Right atrium auricular region (tissue), 2 donors: Measurements from ENCODE around the gene C12orf76. TPM values are rescaled to one million over a fixed set of nuclear protein-coding genes. Genes with fewer than 3 reads are reported as not detected.

ENCODE experiments used
- DNase-seq: peaks from one replicate; pipeline ENCODE4 v3.0.0-alpha.2; 2019; ENCODE audit warnings: low spot score
- H3K27ac ChIP-seq, 2 donors: fragments of 200-600 bp; sonication (generic); 1 replicate in 1 of 2; 2 replicates in 1 of 2; pipeline ENCODE4 v1.5.1; 2016 to 2019
- H3K27me3 ChIP-seq, 2 donors: fragments of 200-600 bp; sonication (generic); one replicate each; pipeline versions ENCODE4 v1.5.1 to v1.6.0; 2017 to 2019
- H3K36me3 ChIP-seq: fragments of 200-600 bp; sonication (generic); one replicate; pipeline ENCODE4 v1.5.1; 2016
- H3K4me1 ChIP-seq, 2 donors: fragments of 200-600 bp; sonication (generic); one replicate each; pipeline versions ENCODE4 v1.5.1 to v1.6.0; 2017 to 2019
- H3K4me3 ChIP-seq, 2 donors: fragments of 200-600 bp; sonication (generic); 1 replicate in 1 of 2; 2 replicates in 1 of 2; pipeline ENCODE4 v1.5.1; 2017 to 2019; ENCODE audit warnings: mild to moderate bottlenecking in 1 of 2, moderate library complexity in 1 of 2
- H3K9me3 ChIP-seq, 2 donors: fragments of 200-600 bp; sonication (generic); one replicate each; pipeline ENCODE4 v1.5.1; 2019
- total RNA-seq, 2 donors: library from RNA; depleted of rRNA; stranded (reverse); fragments of >200 nt; gene quantifications; one replicate each; pipeline ENCODE4 v1.1.0, GENCODE V29; 2016
- TF ChIP-seq, protein P1 (sequence below), 2 donors: fragments of 200-600 bp; sonication (generic); IDR thresholded peaks; one replicate each; pipeline ENCODE4 v1.5.1; 2019; ENCODE audit warnings: antibody characterized with exemption in 2 of 2

C12orf76 gene
- total RNA-seq, 2 donors from 2014 or later = 8.6 to 9.0 TPM

GRCh38 chr12:110039085-110039807 lies 9.1 kb downstream of the C12orf76 start:
- H3K4me1 ChIP-seq = peaks cover 0 to 36% of the 10 kb centered on the region in 2 donors
- DNase-seq = no peak

DNA sequence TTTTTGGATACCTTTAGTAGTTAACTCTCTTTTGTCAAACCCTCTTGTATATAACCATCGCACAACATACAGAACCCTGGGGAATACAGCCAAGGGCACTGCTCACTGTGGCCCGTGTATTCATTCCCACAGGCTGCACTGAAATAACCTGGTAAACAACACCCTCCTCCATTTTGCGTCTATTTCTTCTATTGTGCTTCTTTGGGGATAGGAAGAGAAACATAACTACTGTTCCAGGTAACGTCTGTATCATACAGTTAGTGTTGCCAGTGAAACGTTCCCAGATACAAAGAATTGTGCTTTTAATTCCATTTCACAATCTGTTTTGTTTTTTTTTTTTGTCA lies 9.6 kb downstream of the C12orf76 start:
- peaks cover 0 to 36% of the 10 kb centered on the region in 2 donors for H3K4me1 ChIP-seq
- no peak for DNase-seq
- no peaks in the 10 kb centered on the region for H3K9me3 ChIP-seq
- no peak overlapping the region for H3K27ac ChIP-seq
- TF ChIP-seq, protein P1, sequence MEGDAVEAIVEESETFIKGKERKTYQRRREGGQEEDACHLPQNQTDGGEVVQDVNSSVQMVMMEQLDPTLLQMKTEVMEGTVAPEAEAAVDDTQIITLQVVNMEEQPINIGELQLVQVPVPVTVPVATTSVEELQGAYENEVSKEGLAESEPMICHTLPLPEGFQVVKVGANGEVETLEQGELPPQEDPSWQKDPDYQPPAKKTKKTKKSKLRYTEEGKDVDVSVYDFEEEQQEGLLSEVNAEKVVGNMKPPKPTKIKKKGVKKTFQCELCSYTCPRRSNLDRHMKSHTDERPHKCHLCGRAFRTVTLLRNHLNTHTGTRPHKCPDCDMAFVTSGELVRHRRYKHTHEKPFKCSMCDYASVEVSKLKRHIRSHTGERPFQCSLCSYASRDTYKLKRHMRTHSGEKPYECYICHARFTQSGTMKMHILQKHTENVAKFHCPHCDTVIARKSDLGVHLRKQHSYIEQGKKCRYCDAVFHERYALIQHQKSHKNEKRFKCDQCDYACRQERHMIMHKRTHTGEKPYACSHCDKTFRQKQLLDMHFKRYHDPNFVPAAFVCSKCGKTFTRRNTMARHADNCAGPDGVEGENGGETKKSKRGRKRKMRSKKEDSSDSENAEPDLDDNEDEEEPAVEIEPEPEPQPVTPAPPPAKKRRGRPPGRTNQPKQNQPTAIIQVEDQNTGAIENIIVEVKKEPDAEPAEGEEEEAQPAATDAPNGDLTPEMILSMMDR (IDR thresholded peaks at IDR 0.05) = no peak
- H3K4me3 ChIP-seq = no peak overlapping the region
- H3K36me3 ChIP-seq = peaks cover 48% of the 10 kb centered on the region
- H3K27me3 ChIP-seq = no peaks in the 10 kb centered on the region

More at GRCh38 chr12:110039085-110039807, 9.1 kb downstream of the C12orf76 start:
- Histone ChIP-seq H3K9me3 (no peaks in the 10 kb centered on the region), H3K4me3 (no peak overlapping the region), H3K27ac (no peak overlapping the region), H3K27me3 (no peaks in the 10 kb centered on the region), H3K36me3 (peaks cover 42% of the 10 kb centered on the region)
- TF ChIP-seq, protein P1 (IDR thresholded peaks at IDR 0.05) = no peak

DNA sequence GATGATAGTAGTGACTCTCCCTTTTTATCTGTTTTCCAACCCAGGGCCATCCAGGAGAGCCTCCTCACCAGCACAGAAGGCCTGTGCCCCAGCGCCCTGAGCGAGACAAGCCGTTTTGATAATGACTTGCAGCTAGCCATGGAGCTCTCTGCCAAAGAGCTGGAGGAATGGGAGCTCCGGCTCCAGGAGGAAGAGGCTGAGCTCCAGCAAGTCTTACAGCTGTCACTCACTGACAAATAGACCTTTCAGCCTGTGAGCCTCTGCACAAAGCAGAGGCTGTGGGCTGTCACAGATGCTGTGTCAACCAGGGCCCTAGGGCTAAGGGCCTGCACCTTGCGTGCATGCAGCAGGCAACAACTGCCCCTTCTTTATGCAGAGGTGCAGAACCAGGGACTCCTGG lies 11.0 kb downstream of the C12orf76 start:
- H3K9me3 ChIP-seq = no peaks in the 10 kb centered on the region
- TF ChIP-seq, protein P1 (IDR thresholded peaks at IDR 0.05) = no peak
- peaks cover 50% of the 10 kb centered on the region for H3K36me3 ChIP-seq
- H3K27me3 ChIP-seq = no peaks in the 10 kb centered on the region
- no peak overlapping the region for H3K4me3 ChIP-seq
- DNase-seq = no peak
- H3K27ac ChIP-seq = no peak overlapping the region
- H3K4me1 ChIP-seq = peaks cover 0 to 24% of the 10 kb centered on the region in 2 donors

GRCh38 chr12:110035534-110036104 lies 12.7 kb downstream of the C12orf76 start:
- no peak for DNase-seq
- Histone ChIP-seq H3K36me3 (peaks cover 56% of the 10 kb centered on the region), H3K27ac (no peak overlapping the region), H3K4me3 (no peak overlapping the region), H3K4me1 (peaks cover 0 to 15% of the 10 kb centered on the region in 2 donors), H3K9me3 (no peaks in the 10 kb centered on the region), H3K27me3 (no peaks in the 10 kb centered on the region)
- TF ChIP-seq, protein P1 (IDR thresholded peaks at IDR 0.05) = no peak

DNA sequence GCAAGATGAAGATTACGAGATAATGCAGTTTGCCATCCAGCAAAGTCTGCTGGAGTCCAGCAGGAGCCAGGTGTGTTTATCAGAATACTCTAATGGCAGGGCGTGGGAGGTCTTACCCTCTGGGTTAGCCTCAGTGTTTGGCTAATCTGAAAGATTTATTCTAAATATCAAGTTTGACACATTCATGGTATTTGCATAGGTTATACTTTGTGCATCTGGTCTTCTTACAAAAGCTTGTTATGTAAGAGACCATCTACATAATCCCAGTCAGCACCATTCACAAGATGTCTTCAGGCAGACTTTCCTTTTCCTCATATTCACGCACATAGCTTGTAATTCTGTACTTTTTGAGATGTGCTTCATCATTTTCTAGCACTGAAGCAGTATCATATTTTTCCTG lies 14.4 kb downstream of the C12orf76 start:
- TF ChIP-seq, protein P1 (IDR thresholded peaks at IDR 0.05) = no peak
- Histone ChIP-seq H3K27ac (no peak overlapping the region), H3K36me3 (peaks cover 73% of the 10 kb centered on the region), H3K4me1 (peaks cover 0 to 4% of the 10 kb centered on the region in 2 donors), H3K9me3 (no peaks in the 10 kb centered on the region), H3K27me3 (no peaks in the 10 kb centered on the region), H3K4me3 (no peak overlapping the region)
- no peak for DNase-seq
